HL-60/S4 (cell line): Measurements from ENCODE around the gene BRSK1.

Experiments
- in situ Hi-C: fragments of 300-500 bp; cut with MboI; formaldehyde crosslinking; loops from 2 replicates; pipeline ENCODE4 v1.14.3; 2022; ENCODE audit warnings: low sequenced_read_pairs

BRSK1 gene

GRCh38 chr19:55350620-55351315 lies 67.0 kb downstream of the BRSK1 start:
- in situ Hi-C loops, result no loop called here

DNA sequence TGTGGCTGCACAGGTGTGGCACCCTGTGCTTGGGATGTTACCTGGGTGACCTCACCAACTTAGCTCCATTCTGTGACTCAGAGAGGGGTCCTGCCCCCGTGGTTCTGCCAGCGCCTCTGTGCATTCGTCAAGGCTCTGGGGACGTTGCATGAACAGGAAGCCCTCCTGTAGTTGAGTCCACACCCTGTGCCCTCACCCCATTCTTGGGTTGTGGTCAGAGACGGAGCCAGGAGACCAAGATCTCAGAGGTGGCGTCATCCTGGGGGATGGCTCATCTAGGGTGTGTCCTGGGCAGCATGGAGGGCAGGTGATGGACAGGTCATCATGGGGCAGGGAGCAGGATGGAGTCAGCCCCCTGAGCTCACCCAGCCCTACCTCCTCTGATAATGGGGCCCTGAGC lies 68.2 kb downstream of the BRSK1 start:
- in situ Hi-C loops, result no loop called here

DNA sequence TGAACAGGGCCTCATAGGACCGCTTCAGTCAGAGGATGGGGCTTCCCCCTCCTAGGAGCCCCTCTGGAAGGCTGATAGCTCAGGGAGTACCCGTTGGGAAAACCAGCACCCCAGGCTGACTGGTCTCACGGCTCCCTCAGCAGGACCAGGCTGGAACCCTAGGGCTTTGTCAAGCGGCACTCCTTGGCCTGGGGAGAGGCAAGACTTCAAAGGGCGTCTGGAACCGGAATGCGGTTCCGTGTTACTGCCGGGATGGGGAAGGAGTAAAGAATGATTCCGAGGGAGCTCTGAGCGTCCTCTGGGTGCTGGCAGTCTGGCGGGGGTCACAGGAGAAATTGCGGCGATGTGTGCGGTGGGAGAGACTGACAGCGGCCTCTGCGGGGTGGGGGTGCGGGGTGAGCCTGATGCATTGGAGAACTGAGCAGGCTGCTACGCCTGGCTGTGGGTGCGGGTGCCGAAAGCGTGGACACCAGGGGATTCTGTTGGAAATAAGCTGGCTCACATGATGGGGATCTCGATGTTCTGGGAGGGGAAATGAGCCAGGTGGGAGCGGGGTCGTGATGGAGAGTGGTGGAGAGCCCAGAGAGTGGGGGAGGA lies 68.8 kb downstream of the BRSK1 start:
- in situ Hi-C loops, result no loop called here

DNA sequence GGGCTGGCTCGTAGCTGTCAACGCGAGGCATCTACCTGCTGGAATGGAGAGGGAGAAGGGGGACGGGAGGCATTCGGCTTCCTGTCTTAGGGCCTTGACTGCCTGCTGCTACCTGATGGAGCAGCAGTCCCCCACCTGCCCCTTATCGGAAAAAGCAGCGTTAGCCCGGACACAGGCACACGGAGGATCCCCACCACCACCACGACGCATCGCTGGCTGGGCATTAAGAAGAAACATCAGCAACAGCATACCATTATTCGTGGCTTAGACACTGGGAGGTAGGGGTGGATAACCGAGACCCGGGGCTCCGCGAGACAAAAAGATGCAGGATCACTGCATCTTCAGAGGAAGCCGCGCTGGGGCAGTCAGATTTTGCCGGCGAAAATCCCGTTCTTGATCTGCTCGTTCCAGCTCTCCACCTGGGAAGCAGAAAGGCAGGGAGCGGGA lies 69.6 kb downstream of the BRSK1 start:
- in situ Hi-C loops, result no loop called here

GRCh38 chr19:55353803-55354697 lies 70.3 kb downstream of the BRSK1 start:
- in situ Hi-C loops, result no loop called here

- in situ Hi-C loops, result no loop called here
Measured at GRCh38 chr19:55354698-55355212, 71.0 kb downstream of the BRSK1 start, which contains the start of gene COX6B2. Gene COX6B2, minus strand, starts transcription at chr19:55354719. Its CDS starts 198 bp downstream, at chr19:55354521.

GRCh38 chr19:55355213-55355821 lies 71.5 kb downstream of the BRSK1 start:
- in situ Hi-C loops, result no loop called here

DNA sequence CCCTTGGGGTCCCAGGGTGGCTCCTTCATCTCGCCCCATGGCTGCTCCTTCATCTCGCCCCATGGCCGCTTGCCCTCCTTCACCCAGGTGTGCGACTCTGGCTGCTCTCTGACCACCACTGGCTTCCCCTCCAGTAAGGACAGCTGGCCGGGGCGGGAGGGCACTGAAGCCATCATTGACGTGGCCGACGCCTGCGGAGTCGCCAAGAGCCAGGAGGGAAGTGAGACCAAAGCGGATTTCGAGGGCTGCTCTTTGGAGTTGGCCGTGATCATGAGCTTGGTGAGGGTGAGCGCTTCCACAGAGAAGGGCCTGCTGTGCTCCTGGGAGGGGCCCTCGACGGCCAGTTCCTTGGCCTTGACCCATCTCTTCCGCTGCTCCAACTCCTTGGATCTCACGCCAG lies 74.7 kb downstream of the BRSK1 start:
- in situ Hi-C loops, result no loop called here

- in situ Hi-C loops, result no loop called here
Measured at GRCh38 chr19:55358943-55359908, 75.4 kb downstream of the BRSK1 start.

DNA sequence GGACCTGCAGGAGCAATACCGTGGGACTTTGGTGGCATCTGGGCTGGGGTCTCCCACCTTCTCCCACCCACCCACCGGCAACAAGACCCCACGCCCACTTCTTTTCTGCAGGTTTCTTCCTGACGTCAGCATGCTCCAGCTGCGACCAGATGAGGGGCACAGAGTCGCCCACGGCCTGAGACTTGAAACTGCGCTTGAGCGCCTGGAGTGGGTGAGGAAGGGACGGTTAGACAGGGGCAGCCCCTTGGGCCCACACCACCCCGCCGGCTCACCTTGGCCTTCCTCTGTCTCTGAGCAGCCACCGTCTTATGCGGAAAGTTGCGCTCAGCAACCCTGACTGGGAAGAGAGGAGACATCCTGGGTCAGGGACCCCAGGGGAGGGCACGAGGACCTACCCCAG lies 77.1 kb downstream of the BRSK1 start:
- in situ Hi-C loops, result no loop called here
